CD4-positive, alpha-beta T cell (primary cell): ENCODE results near the gene CACNA2D2. TPM values are rescaled to one million over a fixed set of nuclear protein-coding genes. Genes with fewer than 3 reads are reported as not detected.

Experiments used
- ATAC-seq: fragments of 200-7000 bp; cut with Tn5 transposase; one replicate; pipeline ENCODE4 v1.10.0; 2022; ENCODE audit warnings: mild to moderate bottlenecking; ENCODE audit not compliant: poor library complexity
- CTCF ChIA-PET: fragments of 350-600 bp; sonication (Branson Sonifier 250); formaldehyde crosslinking; loops from one replicate; lab custom pipeline; 2021; ENCODE audit warnings: antibody characterized with exemption, inconsistent platforms; lab: Charles Lee
- POLR2A ChIA-PET: fragments of 350-600 bp; sonication (Branson Sonifier 250); formaldehyde crosslinking; loops from one replicate; lab custom pipeline; 2021; ENCODE audit warnings: antibody characterized with exemption, inconsistent platforms; lab: Charles Lee
- DNase-seq, 14 experiments: peaks; one replicate each; pipeline ENCODE4 v3.0.0-alpha.2; 2013 to 2020; ENCODE audit warnings: mixed read lengths in 2 of 14
- H3K27ac ChIP-seq, 2 donors: one replicate each; pipeline versions ENCODE4 v1.5.1 to v1.7.0; 2013; ENCODE audit warnings: low read length in 2 of 2, low read depth in 1 of 2, mild to moderate bottlenecking in 1 of 2
- H3K27me3 ChIP-seq, 2 experiments: 1 replicate in 1 of 2; 2 replicates in 1 of 2; pipeline versions ENCODE4 v1.6.1 to v1.7.0; 2013; ENCODE audit warnings: low read length in 2 of 2, control low read depth in 1 of 2, mild to moderate bottlenecking in 1 of 2, moderate library complexity in 1 of 2; ENCODE audit not compliant: insufficient read depth in 2 of 2, control insufficient read depth in 1 of 2
- H3K36me3 ChIP-seq: one replicate; pipeline ENCODE4 v1.6.1; 2013; ENCODE audit warnings: low read length, control low read depth; ENCODE audit not compliant: insufficient read depth
- H3K4me1 ChIP-seq: one replicate; pipeline ENCODE4 v1.6.1; 2013; ENCODE audit warnings: low read length, control low read depth; ENCODE audit not compliant: insufficient read depth
- H3K4me3 ChIP-seq: one replicate; pipeline ENCODE4 v1.5.1; 2013; ENCODE audit warnings: mild to moderate bottlenecking, low read length, moderate library complexity
- H3K9me3 ChIP-seq, 2 experiments: 1 replicate in 1 of 2; 2 replicates in 1 of 2; pipeline versions ENCODE4 v1.6.1 to v1.7.0; 2013; ENCODE audit warnings: low read length in 2 of 2, mild to moderate bottlenecking in 2 of 2, control low read depth in 1 of 2, moderate library complexity in 1 of 2; ENCODE audit not compliant: control insufficient read depth in 1 of 2, insufficient read depth in 1 of 2
- H3K27ac Mint-ChIP-seq: one replicate; pipeline ENCODE4 v1.8.0; 2020; ENCODE audit warnings: mixed read lengths
- H3K27me3 Mint-ChIP-seq: one replicate; pipeline ENCODE4 v1.8.0; 2021; ENCODE audit warnings: mixed read lengths
- H3K36me3 Mint-ChIP-seq: one replicate; pipeline ENCODE4 v1.8.0; 2021; ENCODE audit warnings: low read depth, mixed read lengths
- H3K4me1 Mint-ChIP-seq: one replicate; pipeline ENCODE4 v1.8.0; 2021; ENCODE audit warnings: low read depth, mixed read lengths
- H3K4me3 Mint-ChIP-seq: one replicate; pipeline ENCODE4 v1.8.0; 2020; ENCODE audit warnings: mild to moderate bottlenecking, mixed read lengths
- H3K9me3 Mint-ChIP-seq: one replicate; pipeline ENCODE4 v1.8.0; 2020; ENCODE audit warnings: mixed read lengths
- intact Hi-C, 2 experiments: fragments of 100-400 bp; cut with DNase I in 1 of 2; cut with micrococcal nuclease in 1 of 2; formaldehyde crosslinking; loops; one replicate each; pipeline versions ENCODE4 v1.15.1 to v1.9.0; 2023 to 2025; cut with DNase I, micrococcal nuclease
- total RNA-seq, 174 experiments: library from RNA in 2 of 174; stranded (reverse) in 2 of 174; gene quantifications; one replicate each; pipeline ENCODE4 v1.2.3 and lab custom pipeline; 2021 to 2026
- TF ChIP-seq, protein P1 (sequence below): fragments of 200-600 bp; IDR thresholded peaks from one replicate; pipeline ENCODE4 v1.8.0; 2022; ENCODE audit warnings: antibody characterized with exemption, mild to moderate bottlenecking

The CACNA2D2 gene
- total RNA-seq, 2 experiments from 2014 or later = 2.5 to 3.8 TPM

DNA sequence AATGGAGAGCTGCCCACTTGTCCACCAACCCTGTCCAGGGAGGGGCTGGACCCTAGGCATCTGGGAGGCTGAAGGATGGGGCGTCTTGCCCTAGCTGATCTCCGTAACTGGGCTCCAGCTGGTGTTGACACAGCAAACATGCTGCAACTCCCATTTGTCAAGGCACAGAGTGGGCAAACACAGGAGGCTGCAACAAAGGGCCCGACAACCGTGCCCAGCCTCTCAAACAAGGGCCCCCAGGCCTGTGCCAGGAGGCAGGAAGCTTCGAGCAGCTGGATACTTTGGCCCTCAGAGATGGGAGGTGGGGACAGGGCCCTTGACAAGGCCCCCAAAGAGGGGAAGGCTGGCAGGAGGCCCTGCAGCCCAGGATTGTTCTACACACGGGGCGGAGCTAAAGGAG is 79.9 kb downstream of the CACNA2D2 start:
- no peaks in the 10 kb centered on the region for H3K36me3 Mint-ChIP-seq
- H3K4me3 Mint-ChIP-seq = no peak overlapping the region
- H3K27ac ChIP-seq = no peak overlapping the region
- H3K36me3 ChIP-seq = no peaks in the 10 kb centered on the region
- TF ChIP-seq, protein P1, sequence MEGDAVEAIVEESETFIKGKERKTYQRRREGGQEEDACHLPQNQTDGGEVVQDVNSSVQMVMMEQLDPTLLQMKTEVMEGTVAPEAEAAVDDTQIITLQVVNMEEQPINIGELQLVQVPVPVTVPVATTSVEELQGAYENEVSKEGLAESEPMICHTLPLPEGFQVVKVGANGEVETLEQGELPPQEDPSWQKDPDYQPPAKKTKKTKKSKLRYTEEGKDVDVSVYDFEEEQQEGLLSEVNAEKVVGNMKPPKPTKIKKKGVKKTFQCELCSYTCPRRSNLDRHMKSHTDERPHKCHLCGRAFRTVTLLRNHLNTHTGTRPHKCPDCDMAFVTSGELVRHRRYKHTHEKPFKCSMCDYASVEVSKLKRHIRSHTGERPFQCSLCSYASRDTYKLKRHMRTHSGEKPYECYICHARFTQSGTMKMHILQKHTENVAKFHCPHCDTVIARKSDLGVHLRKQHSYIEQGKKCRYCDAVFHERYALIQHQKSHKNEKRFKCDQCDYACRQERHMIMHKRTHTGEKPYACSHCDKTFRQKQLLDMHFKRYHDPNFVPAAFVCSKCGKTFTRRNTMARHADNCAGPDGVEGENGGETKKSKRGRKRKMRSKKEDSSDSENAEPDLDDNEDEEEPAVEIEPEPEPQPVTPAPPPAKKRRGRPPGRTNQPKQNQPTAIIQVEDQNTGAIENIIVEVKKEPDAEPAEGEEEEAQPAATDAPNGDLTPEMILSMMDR = no peak
- CTCF ChIA-PET = no interaction called here
- H3K27me3 ChIP-seq = peaks cover 0 to 2% of the 10 kb centered on the region in 2 experiments
- H3K9me3 Mint-ChIP-seq = no peaks in the 10 kb centered on the region
- H3K9me3 ChIP-seq = no peaks in the 10 kb centered on the region
- H3K27ac Mint-ChIP-seq = no peak overlapping the region
- POLR2A ChIA-PET = no interaction called here
- peaks cover 6% of the 10 kb centered on the region for H3K4me1 ChIP-seq
- no peak overlapping the region for H3K4me3 ChIP-seq
- no peaks in the 10 kb centered on the region for H3K4me1 Mint-ChIP-seq
- H3K27me3 Mint-ChIP-seq = no peaks in the 10 kb centered on the region
- intact Hi-C loops = no loop called here
- DNase-seq (no peak), ATAC-seq (no peak)

DNA sequence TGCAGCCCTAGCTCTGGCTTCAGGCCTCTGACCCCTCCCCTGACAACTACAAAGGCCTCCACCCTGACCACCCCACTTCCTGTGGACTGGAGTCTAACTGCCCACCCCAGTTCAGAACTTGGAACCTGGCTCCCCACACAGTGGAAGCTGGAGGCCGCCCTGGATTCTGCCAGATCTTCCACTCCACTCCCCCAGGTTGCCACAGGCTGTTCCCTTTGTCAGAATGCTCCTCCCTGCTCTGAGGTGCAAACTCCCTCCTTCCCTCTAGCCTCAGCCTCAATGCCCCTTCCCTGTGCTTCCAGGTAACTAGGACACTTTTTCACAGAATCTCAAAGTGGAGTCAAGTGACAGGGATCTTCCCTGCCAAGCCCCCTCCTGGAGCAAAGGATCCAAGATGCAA is 81.3 kb downstream of the CACNA2D2 start:
- H3K36me3 Mint-ChIP-seq = no peaks in the 10 kb centered on the region
- no peak for ATAC-seq
- Histone ChIP-seq H3K27me3 (peaks cover 0 to 2% of the 10 kb centered on the region in 2 experiments), H3K4me3 (no peak overlapping the region), H3K36me3 (no peaks in the 10 kb centered on the region), H3K27ac (no peak overlapping the region), H3K9me3 (no peaks in the 10 kb centered on the region), H3K4me1 (no peaks in the 10 kb centered on the region)
- TF ChIP-seq, protein P1 = no peak
- H3K9me3 Mint-ChIP-seq = no peaks in the 10 kb centered on the region
- ChIA-PET CTCF (no interaction called here), POLR2A (no interaction called here)
- H3K4me1 Mint-ChIP-seq = no peaks in the 10 kb centered on the region
- no peak overlapping the region for H3K4me3 Mint-ChIP-seq
- H3K27ac Mint-ChIP-seq = no peak overlapping the region
- intact Hi-C loops = no loop called here
- no peak for DNase-seq
- H3K27me3 Mint-ChIP-seq = no peaks in the 10 kb centered on the region

DNA sequence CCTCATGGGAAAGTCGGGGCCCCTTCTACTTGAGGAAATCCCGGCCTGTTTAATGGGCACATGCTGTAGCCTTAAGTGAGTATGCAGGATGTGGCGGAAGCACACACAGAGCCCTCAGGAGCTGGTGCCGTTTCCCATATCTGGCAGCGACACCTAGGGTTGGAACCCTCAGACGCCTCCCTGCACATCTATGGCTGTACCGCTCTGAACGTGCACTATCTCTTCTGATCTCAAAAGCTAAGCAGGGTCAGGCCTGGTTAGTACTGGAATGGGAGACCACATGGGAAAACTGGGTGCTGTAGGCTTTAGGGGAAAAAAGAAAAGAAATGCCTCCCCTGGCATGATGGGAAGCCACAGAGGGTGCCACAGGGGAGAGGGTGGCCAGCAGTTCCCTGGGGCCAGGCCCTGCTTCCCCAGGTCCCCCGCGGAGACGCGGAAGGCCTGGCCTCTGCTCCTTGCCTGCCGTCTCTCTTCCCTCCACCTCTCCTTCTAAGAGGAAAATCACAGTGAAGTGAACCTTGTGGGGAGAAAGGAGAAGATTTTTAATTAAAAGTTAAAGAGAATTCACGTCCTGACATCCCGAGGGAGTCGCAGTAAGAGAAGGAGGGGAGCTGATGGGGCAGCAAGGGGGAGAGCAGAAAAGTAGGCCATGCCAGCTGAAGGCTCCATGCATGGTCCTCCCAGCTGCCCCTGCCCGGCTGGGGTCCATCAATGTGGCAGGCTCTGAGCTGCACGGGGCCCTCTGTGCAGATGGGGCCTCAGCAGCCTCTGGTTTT is 83.7 kb downstream of the CACNA2D2 start:
- no peaks in the 10 kb centered on the region for H3K36me3 Mint-ChIP-seq
- H3K9me3 ChIP-seq = peaks cover 0 to 4% of the 10 kb centered on the region in 2 experiments
- H3K9me3 Mint-ChIP-seq = no peaks in the 10 kb centered on the region
- ChIA-PET POLR2A (no interaction called here), CTCF (no interaction called here)
- no peaks in the 10 kb centered on the region for H3K4me1 Mint-ChIP-seq
- no peak overlapping the region for H3K27ac ChIP-seq
- no peaks in the 10 kb centered on the region for H3K27me3 Mint-ChIP-seq
- H3K27me3 ChIP-seq = peaks cover 0 to 2% of the 10 kb centered on the region in 2 experiments
- intact Hi-C loops = no loop called here
- H3K36me3 ChIP-seq = no peaks in the 10 kb centered on the region
- H3K4me1 ChIP-seq = no peaks in the 10 kb centered on the region
- DNase-seq (no peak), ATAC-seq (no peak)
- TF ChIP-seq, protein P1 = no peak
- H3K4me3 Mint-ChIP-seq = no peak overlapping the region
- H3K4me3 ChIP-seq = no peak overlapping the region
- no peak overlapping the region for H3K27ac Mint-ChIP-seq
